UCSD-AML1 (cell line): Measurements from ENCODE around the gene UBA3.

Source experiments
- DNase-seq: peaks from one replicate; lab custom pipeline; 2025; ENCODE audit not compliant: unreplicated experiment; lab: John Stamatoyannopoulos, UW

UBA3 gene

GRCh38 chr3:69072928-69073327 lies 7.2 kb downstream of the UBA3 start:
- no peak for DNase-seq

GRCh38 chr3:69066121-69066520 lies 14.0 kb downstream of the UBA3 start:
- no peak for DNase-seq

GRCh38 chr3:69065318-69065964 lies 14.7 kb downstream of the UBA3 start:
- DNase-seq: no peak

- DNase-seq: no peak
Observed at GRCh38 chr3:69063636-69064035, 16.5 kb downstream of the UBA3 start.

GRCh38 chr3:69059688-69060087 lies 20.5 kb downstream of the UBA3 start:
- DNase-seq: no peak

- DNase-seq: no peak
Observed at GRCh38 chr3:69058947-69059224, 21.3 kb downstream of the UBA3 start.

- DNase-seq: peak; percentile 19
Observed at GRCh38 chr3:69058180-69058946, 21.8 kb downstream of the UBA3 start.

- no peak for DNase-seq
Observed at GRCh38 chr3:69052472-69052898, 27.7 kb downstream of the UBA3 start.

- no peak for DNase-seq
Observed at GRCh38 chr3:69051756-69052471, 28.3 kb downstream of the UBA3 start, which contains the start of gene TMF1. Gene TMF1, minus strand, starts transcription at chr3:69052333. Its CDS starts 247 bp downstream, at chr3:69052086.

- DNase-seq: no peak
Observed at GRCh38 chr3:69048990-69049389, 31.2 kb downstream of the UBA3 start.

- DNase-seq: no peak
Observed at GRCh38 chr3:69044608-69045007, 35.6 kb downstream of the UBA3 start.

- DNase-seq: no peak
Observed at GRCh38 chr3:69033470-69033869, 46.7 kb downstream of the UBA3 start.

GRCh38 chr3:69032737-69033136 lies 47.4 kb downstream of the UBA3 start:
- no peak for DNase-seq

GRCh38 chr3:69032142-69032541 lies 48.0 kb downstream of the UBA3 start:
- no peak for DNase-seq

- no peak for DNase-seq
Observed at GRCh38 chr3:69031635-69032034, 48.5 kb downstream of the UBA3 start.

GRCh38 chr3:69020857-69021256 lies 59.3 kb downstream of the UBA3 start:
- no peak for DNase-seq

GRCh38 chr3:69020424-69020823 lies 59.7 kb downstream of the UBA3 start:
- no peak for DNase-seq

- DNase-seq: no peak
Observed at GRCh38 chr3:69016901-69017300, 63.3 kb downstream of the UBA3 start.

GRCh38 chr3:69016102-69016501 lies 64.1 kb downstream of the UBA3 start:
- no peak for DNase-seq

- DNase-seq: no peak
Observed at GRCh38 chr3:69014022-69014580, 66.1 kb downstream of the UBA3 start.

- DNase-seq: peak; percentile 88
Observed at GRCh38 chr3:69013253-69014021, 66.7 kb downstream of the UBA3 start, which contains the start of gene EOGT. Gene EOGT, minus strand, starts transcription at chr3:69013684. Its CDS starts 3,838 bp downstream, at chr3:69009846.
